Stimulated activated CD4-positive, alpha-beta T cell treated with anti-CD3 and anti-CD28 coated beads, Interleukin-4, amount 100 ng/mL, for 48 hours (primary cell): ENCODE data around the gene ARX.

ENCODE experiments used
- DNase-seq, 2 donors: peaks; one replicate each; pipeline ENCODE4 v3.0.0-alpha.2; 2020; ENCODE audit warnings: low read depth in 2 of 2

ARX gene

GRCh38 chrX:25016938-25017598 is 1.3 kb upstream of the ARX start:
- DNase-seq, result no peak

GRCh38 chrX:25016361-25016671 is 551 bp upstream of the ARX start:
- no peak for DNase-seq

- no peak for DNase-seq
Observed at GRCh38 chrX:25014366-25014838, 1.4 kb downstream of the ARX start.

- no peak for DNase-seq
Observed at GRCh38 chrX:25013632-25014365, 2.0 kb downstream of the ARX start.

- no peak for DNase-seq
Observed at GRCh38 chrX:25012793-25013631, 2.8 kb downstream of the ARX start.

GRCh38 chrX:25012433-25012735 is 3.4 kb downstream of the ARX start:
- no peak for DNase-seq

- DNase-seq, result no peak
Observed at GRCh38 chrX:25011589-25012432, 4.0 kb downstream of the ARX start.

- no peak for DNase-seq
Observed at GRCh38 chrX:25010784-25011588, 4.8 kb downstream of the ARX start.

GRCh38 chrX:25009407-25009806 is 6.4 kb downstream of the ARX start:
- no peak for DNase-seq

GRCh38 chrX:25007059-25008053 is 8.4 kb downstream of the ARX start:
- DNase-seq, result no peak

GRCh38 chrX:25006586-25007058 is 9.1 kb downstream of the ARX start:
- DNase-seq, result no peak

- no peak for DNase-seq
Observed at GRCh38 chrX:25005382-25006185, 10.2 kb downstream of the ARX start.

GRCh38 chrX:25005034-25005381 is 10.8 kb downstream of the ARX start:
- no peak for DNase-seq

GRCh38 chrX:25004485-25005032 is 11.2 kb downstream of the ARX start:
- no peak for DNase-seq

- DNase-seq, result no peak
Observed at GRCh38 chrX:25004040-25004439, 11.7 kb downstream of the ARX start.

GRCh38 chrX:25003066-25003849 is 12.5 kb downstream of the ARX start:
- no peak for DNase-seq

- no peak for DNase-seq
Observed at GRCh38 chrX:25002661-25003020, 13.1 kb downstream of the ARX start.
